Islet of Langerhans (tissue), 1 donor: ENCODE results near the gene RPRM.
"Not testable (repeated sequence)": the region's sequence is repeated elsewhere in the genome, so short reads cannot be mapped to it uniquely, and the experiment has no call there.

ENCODE experiments used
- FAIRE-seq: peaks from one replicate; lab custom pipeline; 2011; peaks lifted over from hg19 to GRCh38; lab: Jason Lieb, UNC

Gene RPRM

GRCh38 chr2:153455861-153456260, 22.7 kb downstream of the RPRM start:
- no peak for FAIRE-seq

DNA sequence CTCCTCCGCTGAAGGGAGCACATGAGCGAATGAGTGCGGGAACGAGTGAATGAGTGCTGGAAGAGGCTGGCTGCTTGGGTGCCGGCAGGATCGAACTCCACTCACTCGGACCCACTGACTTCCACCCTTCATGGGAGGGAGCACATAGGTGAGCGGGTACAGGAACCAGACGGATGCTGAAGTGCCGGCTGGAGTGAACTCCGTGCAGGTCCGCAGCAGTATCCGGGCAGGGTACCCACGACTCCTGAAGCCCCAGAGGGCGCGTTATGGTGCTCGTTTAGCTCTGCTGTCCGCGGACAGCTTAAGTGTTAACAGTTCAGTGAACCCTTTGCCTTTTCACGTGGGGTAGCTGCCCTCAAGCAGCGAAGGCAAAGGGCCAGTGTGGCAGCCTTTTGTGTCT, 23.2 kb downstream of the RPRM start:
- FAIRE-seq, result no peak

DNA sequence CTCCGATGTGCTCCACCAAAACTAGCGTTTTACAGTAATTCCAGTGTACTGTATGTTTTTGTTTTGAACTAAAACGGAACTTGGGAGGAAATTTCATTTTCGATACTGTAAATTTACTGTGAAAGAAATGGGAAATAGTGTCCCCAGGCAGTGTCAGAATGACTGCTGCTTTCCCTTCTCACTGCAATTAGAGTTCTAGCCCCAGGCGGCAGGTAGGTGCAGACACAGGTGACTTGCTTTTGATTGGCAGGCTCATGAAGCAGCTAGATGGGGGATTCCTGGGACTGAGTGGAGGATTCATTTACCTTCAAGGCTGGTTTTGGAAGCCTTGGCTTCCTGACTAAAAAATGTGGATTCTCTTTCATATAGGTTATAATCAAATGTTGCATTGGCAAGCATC, 27.0 kb downstream of the RPRM start:
- no peak for FAIRE-seq

DNA sequence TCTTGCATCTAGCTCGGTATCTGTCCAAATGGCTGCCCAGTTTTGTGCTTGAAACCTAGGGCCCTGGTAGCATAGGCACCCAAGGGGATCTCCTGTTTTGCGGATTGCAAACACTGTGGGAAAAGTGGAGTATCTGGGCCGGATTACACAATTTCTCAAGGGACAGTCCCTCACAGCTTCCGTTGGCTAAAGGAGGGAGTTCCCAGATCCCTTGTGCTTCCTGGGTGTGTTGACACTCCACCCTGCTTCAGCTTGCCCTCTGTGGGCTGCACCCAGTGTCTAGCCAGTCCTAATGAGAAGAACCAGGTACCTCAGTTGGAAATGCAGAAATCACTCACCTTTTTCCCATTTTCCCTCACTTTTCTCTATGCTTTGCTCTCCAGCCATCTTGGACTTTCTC, 35.5 kb downstream of the RPRM start:
- FAIRE-seq, result no peak

DNA sequence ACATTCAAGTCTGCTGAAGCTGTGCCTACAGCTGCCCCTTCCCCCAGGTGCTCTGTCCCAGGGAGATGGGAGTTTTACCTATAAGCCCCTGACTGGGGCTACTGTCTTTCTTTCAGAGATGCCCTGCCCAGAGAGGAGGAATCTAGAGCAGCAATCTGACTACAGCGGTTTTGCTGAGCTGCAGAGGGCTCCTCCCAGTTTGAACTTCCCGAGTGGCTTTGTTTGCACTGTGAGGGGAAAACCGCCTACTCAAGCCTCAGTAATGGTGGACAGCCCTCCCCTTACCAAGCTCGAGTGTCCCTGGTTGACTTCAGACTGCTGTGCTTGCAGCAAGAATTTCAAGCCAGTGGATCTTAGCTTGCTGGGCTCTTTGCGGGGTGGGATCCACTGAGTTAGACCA, 35.9 kb downstream of the RPRM start:
- FAIRE-seq, result not testable (repeated sequence)

DNA sequence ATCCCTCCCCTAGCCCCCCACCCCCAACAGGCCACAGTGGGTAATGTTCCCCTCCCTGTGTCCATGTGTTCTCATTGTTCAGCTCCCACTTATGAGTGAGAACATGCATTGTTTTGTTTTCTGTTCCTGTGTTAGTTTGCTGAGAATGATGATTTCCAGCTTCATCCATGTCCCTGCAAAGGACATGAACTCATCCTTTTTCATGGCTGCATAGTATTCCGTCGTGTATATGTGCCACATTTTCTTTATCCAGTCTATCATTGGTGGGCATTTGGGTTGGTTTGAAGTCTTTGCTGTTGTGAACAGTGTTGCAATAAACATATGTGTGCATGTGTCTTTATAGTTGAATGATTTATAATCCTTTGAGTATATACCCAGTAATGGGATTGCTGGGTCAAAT, 38.5 kb downstream of the RPRM start:
- not testable (repeated sequence) for FAIRE-seq

DNA sequence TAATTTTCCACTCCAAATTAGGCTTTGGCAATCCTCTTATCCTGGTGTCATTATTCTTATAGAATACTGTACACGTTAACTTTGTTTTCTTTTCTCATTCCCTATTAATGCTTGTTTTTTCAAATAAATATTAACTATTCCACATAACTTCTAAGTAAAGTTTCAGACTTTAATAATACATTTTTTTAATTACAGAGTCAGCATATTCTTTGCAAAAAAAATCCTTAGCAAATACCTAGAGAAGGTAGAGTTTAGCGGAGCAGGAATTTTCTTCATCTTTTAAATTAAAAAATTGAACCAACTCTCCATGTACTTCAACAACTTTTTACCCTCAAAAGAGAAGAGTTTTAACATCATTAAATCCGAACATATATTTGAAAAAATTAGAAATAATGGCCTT, 45.2 kb downstream of the RPRM start:
- no peak for FAIRE-seq

GRCh38 chr2:153432381-153432780, 46.2 kb downstream of the RPRM start:
- FAIRE-seq, result no peak

DNA sequence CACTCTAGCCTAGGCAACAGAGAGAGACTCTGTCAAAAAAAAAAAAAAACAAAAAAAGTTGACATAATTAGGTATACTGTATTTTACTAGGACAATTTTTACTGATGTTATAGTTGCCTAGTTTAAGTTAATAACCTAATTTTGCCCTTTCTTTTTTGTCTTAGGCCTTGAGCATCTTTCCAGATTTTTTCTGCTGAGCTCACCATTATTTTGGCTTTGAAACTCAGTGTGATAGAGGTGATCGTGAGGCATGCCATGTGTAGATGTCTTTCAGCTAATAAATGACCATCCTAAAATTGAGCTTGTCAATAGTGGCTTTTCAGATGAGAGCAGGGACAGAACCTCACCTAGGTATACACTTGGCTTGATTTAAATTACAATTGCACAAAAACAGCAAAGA, 47.4 kb downstream of the RPRM start:
- FAIRE-seq, result no peak
